CD8-positive, alpha-beta memory T cell (primary cell): ENCODE measurements around the gene GTSE1. TPM values are rescaled to one million over a fixed set of nuclear protein-coding genes. Genes with fewer than 3 reads are reported as not detected.

Experiments
- CTCF ChIA-PET: fragments of 350-600 bp; sonication (Branson Sonifier 250); formaldehyde crosslinking; loops from one replicate; lab custom pipeline; 2021; ENCODE audit warnings: antibody characterized with exemption; lab: Charles Lee
- POLR2A ChIA-PET: fragments of 350-600 bp; sonication (Branson Sonifier 250); formaldehyde crosslinking; loops from one replicate; lab custom pipeline; 2021; ENCODE audit warnings: antibody characterized with exemption; lab: Charles Lee
- DNase-seq, 5 donors: peaks; one replicate each; pipeline versions ENCODE4 v3.0.0 to v3.0.0-alpha.2; 2020 to 2022; ENCODE audit warnings: mixed read lengths in 1 of 5
- H3K27ac ChIP-seq: one replicate; pipeline ENCODE4 v1.7.0; 2013; ENCODE audit warnings: low read depth, mild to moderate bottlenecking, low read length, moderate library complexity
- H3K27me3 ChIP-seq: 2 replicates; pipeline ENCODE4 v1.7.0; 2013; ENCODE audit warnings: low read length, mild to moderate bottlenecking; ENCODE audit not compliant: insufficient read depth, poor library complexity, severe bottlenecking
- H3K36me3 ChIP-seq: 2 replicates; pipeline ENCODE4 v1.7.0; 2013; ENCODE audit warnings: mild to moderate bottlenecking, low read length, moderate library complexity; ENCODE audit not compliant: insufficient read depth
- H3K4me1 ChIP-seq: 2 replicates; pipeline ENCODE4 v1.7.0; 2013; ENCODE audit warnings: mild to moderate bottlenecking, low read length, moderate library complexity; ENCODE audit not compliant: insufficient read depth
- H3K4me3 ChIP-seq: 2 replicates; pipeline ENCODE4 v1.7.0; 2013; ENCODE audit warnings: mild to moderate bottlenecking, low read length
- H3K9me3 ChIP-seq: 2 replicates; pipeline ENCODE4 v1.7.0; 2013; ENCODE audit warnings: mild to moderate bottlenecking, low read length
- H3K27ac Mint-ChIP-seq, 8 donors: one replicate each; pipeline ENCODE4 v1.8.0; 2020 to 2021; ENCODE audit warnings: mixed read lengths in 8 of 8, mild to moderate bottlenecking in 6 of 8, inconsistent platforms in 3 of 8, moderate library complexity in 3 of 8
- H3K27me3 Mint-ChIP-seq, 2 donors: one replicate each; pipeline ENCODE4 v1.8.0; 2020 to 2021; ENCODE audit warnings: mixed read lengths in 2 of 2, mild to moderate bottlenecking in 1 of 2, moderate library complexity in 1 of 2
- H3K36me3 Mint-ChIP-seq, 3 donors: one replicate each; pipeline ENCODE4 v1.8.0; 2020 to 2021; ENCODE audit warnings: mixed read lengths in 3 of 3, inconsistent platforms in 1 of 3, mild to moderate bottlenecking in 1 of 3
- H3K4me1 Mint-ChIP-seq, 3 donors: one replicate each; pipeline ENCODE4 v1.8.0; 2020 to 2021; ENCODE audit warnings: mixed read lengths in 3 of 3, inconsistent platforms in 1 of 3, mild to moderate bottlenecking in 1 of 3
- H3K4me3 Mint-ChIP-seq, 7 donors: one replicate each; pipeline ENCODE4 v1.8.0; 2020 to 2021; ENCODE audit warnings: mixed read lengths in 7 of 7, mild to moderate bottlenecking in 6 of 7, moderate library complexity in 4 of 7, inconsistent platforms in 2 of 7
- H3K9me3 Mint-ChIP-seq, 5 donors: one replicate each; pipeline ENCODE4 v1.8.0; 2020 to 2022; ENCODE audit warnings: mixed read lengths in 5 of 5, mild to moderate bottlenecking in 3 of 5, moderate library complexity in 2 of 5, inconsistent platforms in 1 of 5
- polyA plus RNA-seq: library from polyadenylated mRNA; unstranded; fragments of 300-500 nt; fragmentation: Illumina TruSeq; gene quantifications from one replicate; pipeline ENCODE4 v1.2.3, GENCODE V29; 2021
- total RNA-seq, 2 experiments: library from RNA; stranded (reverse); gene quantifications; one replicate each; pipeline ENCODE4 v1.2.3, GENCODE V29; 2021

The GTSE1 gene
- total and polyA plus RNA-seq, 3 experiments from 2014 or later, result 0.10 to 30.9 (median 27.4) TPM

DNA sequence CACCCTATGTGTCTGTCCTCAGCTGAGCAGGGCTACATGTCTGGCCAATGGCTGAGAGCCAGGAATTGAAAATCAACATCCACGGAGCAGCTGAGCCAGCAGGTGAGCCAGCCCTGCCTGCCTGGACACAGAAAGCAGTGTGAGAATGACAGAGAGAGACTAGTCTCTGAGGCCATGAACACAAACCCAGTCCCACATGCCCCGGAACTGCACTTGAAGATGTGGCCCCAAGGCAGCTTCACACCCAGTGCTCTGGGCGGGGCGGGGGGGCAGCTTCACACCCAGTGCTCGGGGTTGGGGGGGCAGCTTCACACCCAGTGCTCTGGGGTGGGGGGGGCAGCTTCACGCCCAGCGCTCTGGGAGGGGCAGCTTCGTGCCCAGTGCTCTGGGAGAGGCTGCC is 76.5 kb downstream of the GTSE1 start:
- no peak overlapping the region for H3K4me3 ChIP-seq
- H3K36me3 ChIP-seq, result no peaks in the 10 kb centered on the region
- CTCF ChIA-PET, result interaction anchor here (0.7 kb wide), 2 partner anchors 184 to 814 kb away, joined by 3 to 4 read pairs; no protein-coding TSS in a partner anchor
- Mint-ChIP-seq H3K27ac (peak overlapping the region; percentile 23 to 90 (median 62)), H3K36me3 (peaks cover 0 to 4% (median 0%) of the 10 kb centered on the region in 3 donors), H3K27me3 (peaks cover 0 to 7% of the 10 kb centered on the region in 2 donors), H3K9me3 (peaks cover 5 to 21% (median 16%) of the 10 kb centered on the region in 5 donors), H3K4me3 (peak overlapping the region in 6 of 7 donors; percentile 52 to 87 (median 62)), H3K4me1 (peaks cover 48 to 56% (median 49%) of the 10 kb centered on the region in 3 donors)
- peaks cover 46% of the 10 kb centered on the region for H3K4me1 ChIP-seq
- POLR2A ChIA-PET, result no interaction called here
- no peaks in the 10 kb centered on the region for H3K9me3 ChIP-seq
- peak in 2 of 5 donors; percentile 29 to 46 for DNase-seq
- H3K27me3 ChIP-seq, result no peaks in the 10 kb centered on the region
- H3K27ac ChIP-seq, result no peak overlapping the region

- Mint-ChIP-seq H3K9me3 (peaks cover 5 to 21% (median 16%) of the 10 kb centered on the region in 5 donors), H3K27me3 (peaks cover 0 to 7% of the 10 kb centered on the region in 2 donors), H3K4me1 (peaks cover 48 to 52% (median 49%) of the 10 kb centered on the region in 3 donors), H3K4me3 (peak overlapping the region; percentile 46 to 77 (median 68)), H3K36me3 (peaks cover 0 to 4% (median 0%) of the 10 kb centered on the region in 3 donors), H3K27ac (peak overlapping the region; percentile 65 to 90 (median 87))
- no peaks in the 10 kb centered on the region for H3K36me3 ChIP-seq
- CTCF ChIA-PET, result no interaction called here
- no peaks in the 10 kb centered on the region for H3K9me3 ChIP-seq
- no peaks in the 10 kb centered on the region for H3K27me3 ChIP-seq
- no peak overlapping the region for H3K27ac ChIP-seq
- peaks cover 46% of the 10 kb centered on the region for H3K4me1 ChIP-seq
- POLR2A ChIA-PET, result no interaction called here
- peak; percentile 31 to 67 (median 54) for DNase-seq
- H3K4me3 ChIP-seq, result peak overlapping the region; percentile 15
Observed at GRCh38 chr22:46373921-46374662, 77.4 kb downstream of the GTSE1 start.

DNA sequence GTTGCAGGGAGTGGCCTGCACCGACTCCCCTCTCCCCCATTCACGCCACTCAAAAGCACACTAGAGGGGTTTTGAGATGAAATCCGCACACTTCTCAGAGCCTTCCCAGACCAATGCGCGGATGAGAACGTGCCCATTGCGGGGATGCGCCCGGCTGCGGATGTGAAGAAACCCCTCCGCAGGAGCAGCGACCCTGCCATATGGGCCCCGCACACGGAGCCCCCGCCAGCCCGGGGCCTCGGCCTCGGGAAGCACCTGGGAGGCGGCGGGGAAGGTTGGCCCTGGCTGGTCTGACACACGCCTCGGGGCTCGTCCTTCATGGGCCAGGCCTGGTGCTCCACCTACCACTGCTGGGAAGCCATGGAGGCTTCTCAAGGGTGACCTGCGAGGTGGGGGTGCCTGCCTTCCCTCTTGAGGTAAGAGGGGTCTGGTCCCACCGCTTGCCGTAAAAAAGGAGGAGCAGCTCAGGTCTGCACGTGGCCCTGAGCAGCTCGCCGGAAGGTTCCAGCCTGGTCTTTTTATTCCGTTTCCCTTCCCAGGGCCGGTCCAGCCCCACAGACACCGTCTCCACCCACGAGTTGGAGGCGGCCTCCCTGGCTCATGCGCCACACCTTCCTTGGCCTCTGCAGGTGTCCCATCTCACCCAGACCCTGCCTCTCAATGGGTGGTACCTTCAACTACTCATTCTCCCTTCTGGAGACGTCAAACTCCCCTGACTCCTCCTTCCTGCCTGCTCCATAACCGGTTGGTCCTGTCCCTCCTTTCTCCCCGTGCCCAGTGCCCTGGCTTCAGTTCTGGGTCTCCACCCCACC is 78.2 kb downstream of the GTSE1 start:
- H3K4me1 Mint-ChIP-seq, result peaks cover 45 to 50% (median 47%) of the 10 kb centered on the region in 3 donors
- Histone ChIP-seq H3K36me3 (no peaks in the 10 kb centered on the region), H3K27me3 (no peaks in the 10 kb centered on the region), H3K4me1 (peaks cover 42% of the 10 kb centered on the region), H3K9me3 (no peaks in the 10 kb centered on the region), H3K27ac (no peak overlapping the region), H3K4me3 (no peak overlapping the region)
- ChIA-PET POLR2A (no interaction called here), CTCF (no interaction called here)
- peak overlapping the region; percentile 44 to 77 (median 68) for H3K4me3 Mint-ChIP-seq
- peaks cover 0 to 6% of the 10 kb centered on the region in 2 donors for H3K27me3 Mint-ChIP-seq
- H3K36me3 Mint-ChIP-seq, result peaks cover 0 to 4% (median 0%) of the 10 kb centered on the region in 3 donors
- DNase-seq, result no peak
- peak overlapping the region in 7 of 8 donors; percentile 68 to 95 (median 90) for H3K27ac Mint-ChIP-seq
- H3K9me3 Mint-ChIP-seq, result peaks cover 5 to 21% (median 16%) of the 10 kb centered on the region in 5 donors

- Histone ChIP-seq H3K9me3 (no peaks in the 10 kb centered on the region), H3K27me3 (no peaks in the 10 kb centered on the region), H3K27ac (no peak overlapping the region), H3K4me3 (no peak overlapping the region), H3K36me3 (no peaks in the 10 kb centered on the region), H3K4me1 (peaks cover 30% of the 10 kb centered on the region)
- Mint-ChIP-seq H3K9me3 (peaks cover 5 to 21% (median 16%) of the 10 kb centered on the region in 5 donors), H3K27ac (peak overlapping the region in 1 of 8 donors; percentile 75), H3K4me3 (peak overlapping the region in 1 of 7 donors; percentile 2), H3K27me3 (peaks cover 0 to 1% of the 10 kb centered on the region in 2 donors), H3K36me3 (peaks cover 0 to 4% (median 0%) of the 10 kb centered on the region in 3 donors), H3K4me1 (peaks cover 33 to 37% (median 34%) of the 10 kb centered on the region in 3 donors)
- CTCF ChIA-PET, result interaction anchor here (2.1 kb wide), 1 partner anchor 8 kb away, joined by 9 read pairs; no protein-coding TSS in a partner anchor
- DNase-seq, result no peak
- POLR2A ChIA-PET, result no interaction called here
Observed at GRCh38 chr22:46376111-46376510, 79.4 kb downstream of the GTSE1 start.

- Histone ChIP-seq H3K4me1 (peaks cover 21% of the 10 kb centered on the region), H3K4me3 (no peak overlapping the region), H3K27ac (no peak overlapping the region), H3K9me3 (no peaks in the 10 kb centered on the region), H3K36me3 (no peaks in the 10 kb centered on the region), H3K27me3 (no peaks in the 10 kb centered on the region)
- no peak for DNase-seq
- H3K36me3 Mint-ChIP-seq, result peaks cover 0 to 4% (median 0%) of the 10 kb centered on the region in 3 donors
- H3K9me3 Mint-ChIP-seq, result peaks cover 5 to 21% (median 16%) of the 10 kb centered on the region in 5 donors
- peaks cover 24 to 28% (median 25%) of the 10 kb centered on the region in 3 donors for H3K4me1 Mint-ChIP-seq
- peak overlapping the region in 1 of 7 donors; percentile 13 for H3K4me3 Mint-ChIP-seq
- CTCF ChIA-PET, result interaction anchor here (2.1 kb wide), 1 partner anchor 9 kb away, joined by 9 read pairs; no protein-coding TSS in a partner anchor
- H3K27me3 Mint-ChIP-seq, result peaks cover 0 to 1% of the 10 kb centered on the region in 2 donors
- no peak overlapping the region for H3K27ac Mint-ChIP-seq
- POLR2A ChIA-PET, result no interaction called here
Observed at GRCh38 chr22:46376908-46377524, 80.3 kb downstream of the GTSE1 start.

GRCh38 chr22:46377525-46378425 is 81.1 kb downstream of the GTSE1 start:
- H3K4me3 Mint-ChIP-seq, result peak overlapping the region in 1 of 7 donors; percentile 13
- H3K36me3 ChIP-seq, result no peaks in the 10 kb centered on the region
- CTCF ChIA-PET, result interaction anchor here (2.1 kb wide), 1 partner anchor 10 kb away, joined by 9 read pairs; no protein-coding TSS in a partner anchor
- no peaks in the 10 kb centered on the region for H3K27me3 ChIP-seq
- peaks cover 15% of the 10 kb centered on the region for H3K4me1 ChIP-seq
- H3K27ac ChIP-seq, result no peak overlapping the region
- peaks cover 0 to 1% of the 10 kb centered on the region in 2 donors for H3K27me3 Mint-ChIP-seq
- peaks cover 0 to 4% (median 0%) of the 10 kb centered on the region in 3 donors for H3K36me3 Mint-ChIP-seq
- H3K9me3 ChIP-seq, result no peaks in the 10 kb centered on the region
- H3K27ac Mint-ChIP-seq, result peak overlapping the region in 1 of 8 donors; percentile 22
- H3K9me3 Mint-ChIP-seq, result peaks cover 5 to 21% (median 16%) of the 10 kb centered on the region in 5 donors
- peaks cover 19 to 22% (median 21%) of the 10 kb centered on the region in 3 donors for H3K4me1 Mint-ChIP-seq
- no peak overlapping the region for H3K4me3 ChIP-seq
- DNase-seq, result no peak
- POLR2A ChIA-PET, result no interaction called here
